Skin of body (tissue), 2 donors: ENCODE data around the gene OR52N5. TPM values are rescaled to one million over a fixed set of nuclear protein-coding genes. Genes with fewer than 3 reads are reported as not detected.
A peak's percentile ranks its signal among the peaks of the same experiment; 100 is the strongest.

Source experiments
- DNase-seq: peaks from one replicate; lab custom pipeline; 2025; lab: John Stamatoyannopoulos, UW
- total RNA-seq: library from RNA; depleted of rRNA; stranded (reverse); fragments of >200 nt; gene quantifications from one replicate; pipeline ENCODE4 v1.2.3, GENCODE V29; 2014

The OR52N5 gene
- not detected for total RNA-seq

GRCh38 chr11:5783255-5783654, at the start of gene OR52N5:
OR52N5 (minus strand) TSS chr11:5783355; CDS start chr11:5778634, 4,721 bp downstream.
- no peak for DNase-seq

GRCh38 chr11:5831196-5831829, 48.2 kb upstream of the OR52N5 start:
- DNase-seq: no peak

DNA sequence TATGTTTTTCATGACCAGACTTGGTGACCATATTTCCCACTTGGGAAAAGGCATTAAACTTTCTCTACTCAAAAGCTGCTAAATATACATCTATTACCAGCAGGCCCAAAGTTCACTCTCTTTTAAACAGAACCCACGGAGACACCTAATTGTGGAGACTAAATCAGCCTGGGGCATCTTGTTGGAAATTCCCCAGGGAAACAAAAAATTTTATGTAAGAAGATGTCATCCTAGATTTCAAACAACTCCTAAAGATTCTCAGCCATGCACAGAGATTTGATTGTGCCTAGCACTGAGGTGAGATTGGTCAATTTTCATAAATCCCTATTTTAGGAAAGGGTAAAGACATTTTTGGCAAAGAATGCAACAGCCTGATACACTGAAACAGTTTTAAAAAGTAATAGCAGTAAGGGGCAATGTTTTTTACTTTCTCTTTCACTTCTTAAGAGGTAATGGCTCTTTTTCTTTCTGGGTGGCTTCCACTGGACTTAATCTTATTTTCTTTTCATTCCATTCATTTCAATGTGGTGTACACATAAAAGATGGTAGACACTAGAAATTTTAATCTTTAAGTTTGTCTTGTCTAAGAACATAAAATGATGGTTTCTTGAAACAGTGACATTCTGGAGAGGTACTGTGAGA, 35.2 kb upstream of the OR52N5 start:
- DNase-seq: no peak

- DNase-seq: no peak
Measured at GRCh38 chr11:5815534-5815933, 32.4 kb upstream of the OR52N5 start.

- DNase-seq: no peak
Measured at GRCh38 chr11:5809905-5810795, 27.0 kb upstream of the OR52N5 start.

DNA sequence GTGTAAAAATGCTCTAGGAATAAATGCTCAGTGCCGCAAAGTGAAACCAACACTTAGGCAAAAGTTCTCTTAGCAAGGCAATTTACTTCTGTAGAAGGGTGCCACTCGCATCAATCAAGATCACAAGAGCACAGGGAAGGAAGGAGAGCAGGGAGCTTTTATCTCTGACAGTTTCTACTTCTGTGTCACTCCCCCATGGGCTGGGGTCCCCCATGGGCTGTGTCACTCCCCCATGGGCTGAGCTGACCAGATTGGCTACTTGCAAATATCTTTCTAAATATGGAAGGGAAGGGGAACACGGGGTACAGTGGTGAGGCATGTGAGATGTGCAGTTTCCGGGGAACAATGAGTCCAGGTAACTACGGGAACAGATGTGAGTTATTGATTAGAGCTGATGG, 26.0 kb upstream of the OR52N5 start:
- DNase-seq: no peak

DNA sequence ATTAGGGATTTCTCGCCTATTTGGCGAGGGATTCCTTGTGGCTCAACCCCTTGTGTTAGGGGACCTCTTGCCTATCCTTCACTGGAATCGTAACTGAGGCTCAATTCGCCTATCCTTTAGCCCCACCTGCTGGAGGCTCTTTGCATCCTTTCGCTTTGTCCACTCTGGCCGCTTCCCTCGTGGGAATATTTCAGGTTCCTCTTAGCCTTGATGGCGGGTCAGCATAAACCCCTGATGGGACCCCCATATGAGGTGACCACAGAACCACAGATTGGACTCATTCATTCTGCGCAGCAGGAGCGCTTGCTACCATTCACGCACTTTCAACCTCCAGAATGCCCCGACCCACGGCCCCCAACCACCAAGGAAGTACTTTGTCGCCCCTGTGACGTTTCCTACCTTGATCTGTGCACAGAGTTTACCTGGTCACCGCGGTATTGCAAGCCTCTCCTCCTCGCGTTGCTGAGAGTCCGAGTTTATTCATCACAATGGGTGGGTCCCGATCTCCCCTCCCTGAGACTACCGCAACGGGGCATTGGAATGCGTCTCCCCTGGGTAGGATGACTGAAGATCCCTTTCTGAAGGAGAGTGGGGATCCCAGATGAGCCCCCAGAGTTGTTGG, 25.5 kb upstream of the OR52N5 start, which contains the start of gene OR52N2:
OR52N2 (plus strand) TSS at position 425 of the 622 bp plus-strand sequence. CDS start 11,412 bp downstream, outside the sequence.
- peak; percentile 6 for DNase-seq

- no peak for DNase-seq
Measured at GRCh38 chr11:5807580-5807979, 24.4 kb upstream of the OR52N5 start.

- no peak for DNase-seq
Measured at GRCh38 chr11:5803982-5804381, 20.8 kb upstream of the OR52N5 start.

DNA sequence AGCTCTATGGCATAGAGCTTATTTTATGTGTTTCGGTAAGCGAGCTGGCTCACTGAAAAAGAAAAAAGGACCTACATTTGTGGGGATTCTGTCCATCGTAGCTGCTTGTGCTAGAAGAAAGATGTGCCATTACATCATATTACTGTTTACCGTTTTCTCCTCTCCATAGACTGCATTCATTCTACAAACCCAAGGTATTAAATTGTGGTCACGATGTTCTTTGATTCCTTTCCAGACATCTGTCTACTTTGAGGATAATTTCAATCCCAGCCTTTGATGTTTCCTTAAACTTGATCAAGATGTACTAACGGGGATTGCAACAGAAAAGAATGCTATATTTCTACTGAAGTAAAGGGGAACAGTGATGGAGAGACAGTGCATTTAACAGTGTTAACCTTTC, 13.4 kb upstream of the OR52N5 start:
- no peak for DNase-seq

DNA sequence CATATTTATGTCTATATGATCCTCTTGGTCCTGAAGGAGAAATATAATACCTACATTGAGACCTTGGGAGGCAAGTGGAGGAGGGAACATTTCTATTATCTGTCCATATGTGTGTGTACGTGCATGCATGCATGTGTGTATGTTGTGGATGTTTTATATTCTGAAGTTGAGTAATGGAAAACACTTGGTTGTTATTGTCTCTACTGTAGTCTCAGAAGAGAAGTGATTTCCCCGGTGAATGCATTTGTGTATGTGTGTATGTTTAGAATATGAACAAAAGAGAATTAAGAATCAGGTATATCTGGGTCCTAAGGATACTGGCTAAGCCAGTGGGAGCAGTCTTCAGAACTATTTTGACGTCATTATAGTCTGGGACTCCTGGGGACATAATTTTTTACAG, 8.0 kb upstream of the OR52N5 start, which contains the start of gene OR52N1:
OR52N1 (minus strand) TSS at position 101 of the 400 bp plus-strand sequence. CDS start 2,449 bp downstream, outside the sequence.
- no peak for DNase-seq

- no peak for DNase-seq
Measured at GRCh38 chr11:5767056-5767455, 16.1 kb downstream of the OR52N5 start.

DNA sequence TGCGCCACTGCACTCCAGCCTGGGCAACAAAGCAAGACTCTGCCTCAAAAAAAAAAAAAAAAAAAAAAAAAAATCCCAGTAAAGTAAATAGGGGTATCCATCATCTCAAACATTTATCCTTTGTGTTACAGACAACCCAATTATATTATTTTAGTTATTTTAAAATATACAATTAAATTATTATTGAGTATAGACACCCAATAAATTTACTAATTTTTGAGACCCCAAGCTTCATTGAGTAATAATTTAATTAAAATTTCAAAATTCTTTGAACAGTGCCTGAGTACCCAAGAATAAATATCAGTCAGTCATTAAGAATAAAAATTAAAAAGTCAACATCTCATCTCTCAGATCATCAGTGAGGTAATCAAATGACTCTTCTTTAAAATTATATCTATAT, 29.2 kb downstream of the OR52N5 start, which contains the start of gene OR52N4:
OR52N4 (plus strand) TSS at position 301 of the 400 bp plus-strand sequence. CDS start 498 bp downstream, outside the sequence.
- DNase-seq: no peak

DNA sequence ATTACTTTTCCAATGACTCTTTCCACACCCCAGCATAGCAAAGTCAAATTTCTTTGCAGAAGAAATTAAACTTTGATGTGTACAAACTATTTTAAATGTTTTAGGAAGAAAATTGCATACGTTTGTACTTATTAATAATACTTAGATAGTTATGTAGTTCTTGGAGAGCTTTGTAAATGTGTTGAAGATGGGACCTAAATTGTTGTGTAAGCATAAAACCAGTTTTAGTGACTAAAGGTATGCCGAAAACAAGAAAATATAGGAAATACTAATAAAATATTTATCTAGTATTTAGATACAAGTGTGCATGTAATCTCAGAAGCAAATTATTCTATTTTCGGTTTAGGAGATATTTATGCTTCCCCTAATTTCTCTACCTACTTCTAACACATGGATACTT, 33.3 kb downstream of the OR52N5 start:
- no peak for DNase-seq

GRCh38 chr11:5746614-5747013, 36.5 kb downstream of the OR52N5 start:
- no peak for DNase-seq

DNA sequence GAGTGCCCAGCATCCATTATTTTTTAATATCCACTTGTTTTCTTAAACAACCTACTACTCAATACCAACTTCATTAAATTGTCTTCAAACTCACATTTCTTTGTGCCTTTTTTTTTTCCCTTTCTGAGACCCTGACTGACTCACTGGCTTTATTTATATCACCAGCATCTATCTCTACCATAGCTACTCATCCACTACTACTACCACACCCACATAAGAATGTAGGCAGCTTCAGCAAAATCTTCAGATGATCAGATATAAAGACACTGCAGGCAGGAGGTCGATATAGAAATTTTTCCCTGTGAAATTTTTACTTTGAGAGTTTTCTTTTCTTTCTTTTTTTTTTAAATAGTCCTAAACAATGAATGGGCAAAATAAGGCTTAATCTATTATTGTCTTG, 44.7 kb downstream of the OR52N5 start:
- DNase-seq: no peak

DNA sequence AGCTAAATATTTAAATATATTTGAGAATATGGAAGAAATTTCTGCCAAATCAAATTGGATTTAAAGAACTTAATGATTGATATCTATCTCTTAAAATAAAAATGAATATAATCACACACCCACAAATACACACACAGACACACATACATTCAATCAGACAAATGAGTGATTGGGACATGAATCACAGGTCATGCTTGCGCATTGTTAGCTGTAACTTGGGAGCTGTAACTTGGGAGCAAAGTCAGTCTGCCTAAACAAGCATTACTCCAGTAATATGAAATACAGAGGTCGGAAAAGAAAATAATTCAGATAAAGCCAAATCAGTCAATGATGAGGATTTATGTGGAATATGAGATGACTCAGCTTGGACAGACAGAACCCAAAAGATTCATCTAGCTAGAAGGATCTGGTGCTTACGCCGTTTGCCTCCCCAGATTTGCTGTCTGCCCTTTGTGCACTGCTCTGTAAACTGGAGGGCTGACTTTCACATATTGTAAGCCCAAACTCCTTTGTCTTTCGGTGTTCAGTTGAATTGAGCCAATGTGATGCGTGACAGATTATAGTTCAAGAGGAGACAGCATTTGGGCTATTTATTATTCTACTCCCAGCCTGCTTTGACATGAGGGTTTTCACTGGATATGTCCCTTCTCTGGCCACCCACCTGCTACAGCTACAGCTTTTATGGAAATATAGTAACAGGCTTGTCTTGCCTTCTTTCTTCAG, 45.3 kb downstream of the OR52N5 start:
- no peak for DNase-seq

- DNase-seq: no peak
Measured at GRCh38 chr11:5737091-5737490, 46.1 kb downstream of the OR52N5 start.

DNA sequence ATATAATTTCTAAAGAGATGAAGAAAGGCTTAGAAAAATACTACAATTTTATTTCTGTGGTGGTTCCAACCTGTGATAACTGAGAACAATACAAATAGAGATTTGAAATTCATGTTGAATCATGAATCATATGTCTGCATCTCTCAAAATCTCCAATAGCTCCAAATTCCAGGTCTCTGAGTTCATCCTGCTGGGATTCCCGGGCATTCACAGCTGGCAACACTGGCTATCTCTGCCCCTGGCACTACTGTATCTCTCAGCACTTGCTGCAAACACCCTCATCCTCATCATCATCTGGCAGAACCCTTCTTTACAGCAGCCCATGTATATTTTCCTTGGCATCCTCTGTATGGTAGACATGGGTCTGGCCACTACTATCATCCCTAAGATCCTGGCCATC, 46.8 kb downstream of the OR52N5 start, which contains the start of gene OR56B1:
OR56B1 (plus strand) TSS at position 53 of the 400 bp plus-strand sequence; CDS start at position 122, 69 bp downstream.
- DNase-seq: no peak

GRCh38 chr11:5727691-5728090, 55.5 kb downstream of the OR52N5 start:
- DNase-seq: no peak

- DNase-seq: no peak
Measured at GRCh38 chr11:5726351-5726750, 56.8 kb downstream of the OR52N5 start.
